ENCODE data around the gene HS3ST6. TPM values are rescaled to one million over a fixed set of nuclear protein-coding genes. Genes with fewer than 3 reads are reported as not detected.

Gene HS3ST6
- total and polyA plus RNA-seq, 2 of the 13 experiments (the other 11 are each of a cell fraction or from before 2014, with no cell fraction given) = not detected

- TF ChIP-seq, protein P1, sequence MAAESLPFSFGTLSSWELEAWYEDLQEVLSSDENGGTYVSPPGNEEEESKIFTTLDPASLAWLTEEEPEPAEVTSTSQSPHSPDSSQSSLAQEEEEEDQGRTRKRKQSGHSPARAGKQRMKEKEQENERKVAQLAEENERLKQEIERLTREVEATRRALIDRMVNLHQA (CRISPR knock-in tag; IDR thresholded peaks at IDR 0.05) = no peak
- TF ChIP-seq ARNT (IDR thresholded peaks at IDR 0.05) = no peak
- no peak for TF ChIP-seq GTF3A (CRISPR knock-in tag; conservative IDR thresholded peaks at IDR 0.05)
- TF ChIP-seq PLSCR1 (CRISPR knock-in tag; IDR thresholded peaks at IDR 0.05; ENCODE audit: borderline replicate concordance) = no peak
- no peak for TF ChIP-seq NFIC (IDR thresholded peaks at IDR 0.05; ENCODE audit: low read length)
- no peak for TF ChIP-seq GTF2F1 (IDR thresholded peaks at IDR 0.05; ENCODE audit: low read length)
- TF ChIP-seq ZNF546 (CRISPR knock-in tag; conservative IDR thresholded peaks at IDR 0.05) = 0 out of 2 replicates have a peak, but pooled peaks have one; percentile 37
- TF ChIP-seq ZNF770 (CRISPR knock-in tag; IDR thresholded peaks at IDR 0.05) = peak; percentile 30; the same call in 1 of the 2 replicates
- TF ChIP-seq FOXK2 (IDR thresholded peaks at IDR 0.05) = no peak
- peak; percentile 88 for TF ChIP-seq KDM5B (CRISPR knock-in tag; IDR thresholded peaks at IDR 0.05; ENCODE audit: borderline replicate concordance)
- TF ChIP-seq PBX2 (CRISPR knock-in tag; IDR thresholded peaks at IDR 0.05) = no peak
- TF ChIP-seq UBTF (CRISPR knock-in tag; IDR thresholded peaks at IDR 0.05) = peak; percentile 63
- TF ChIP-seq RXRA (CRISPR knock-in tag; IDR thresholded peaks at IDR 0.05) = peak; percentile 79
- peak; percentile 79; the same call in 1 of the 2 replicates for TF ChIP-seq TBX2 (CRISPR knock-in tag; IDR thresholded peaks at IDR 0.05; ENCODE audit: borderline replicate concordance)
- TF ChIP-seq ZNF256 (CRISPR knock-in tag; conservative IDR thresholded peaks at IDR 0.05) = no peak
- peak; percentile 38; the same call in 1 of the 2 replicates for TF ChIP-seq SIX1 (CRISPR knock-in tag; IDR thresholded peaks at IDR 0.05; ENCODE audit: borderline replicate concordance)
- TF ChIP-seq, protein P2, sequence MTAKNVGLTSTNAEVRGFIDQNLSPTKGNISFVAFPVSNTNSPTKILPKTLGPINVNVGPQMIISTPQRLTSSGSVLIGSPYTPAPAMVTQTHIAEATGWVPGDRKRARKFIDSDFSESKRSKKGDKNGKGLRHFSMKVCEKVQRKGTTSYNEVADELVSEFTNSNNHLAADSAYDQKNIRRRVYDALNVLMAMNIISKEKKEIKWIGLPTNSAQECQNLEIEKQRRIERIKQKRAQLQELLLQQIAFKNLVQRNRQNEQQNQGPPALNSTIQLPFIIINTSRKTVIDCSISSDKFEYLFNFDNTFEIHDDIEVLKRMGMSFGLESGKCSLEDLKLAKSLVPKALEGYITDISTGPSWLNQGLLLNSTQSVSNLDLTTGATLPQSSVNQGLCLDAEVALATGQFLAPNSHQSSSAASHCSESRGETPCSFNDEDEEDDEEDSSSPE (CRISPR knock-in tag; IDR thresholded peaks at IDR 0.05) = peak; percentile 35
- TF ChIP-seq ZSCAN25 (CRISPR knock-in tag; IDR thresholded peaks at IDR 0.05) = peak; percentile 69
- TF ChIP-seq, protein P3, sequence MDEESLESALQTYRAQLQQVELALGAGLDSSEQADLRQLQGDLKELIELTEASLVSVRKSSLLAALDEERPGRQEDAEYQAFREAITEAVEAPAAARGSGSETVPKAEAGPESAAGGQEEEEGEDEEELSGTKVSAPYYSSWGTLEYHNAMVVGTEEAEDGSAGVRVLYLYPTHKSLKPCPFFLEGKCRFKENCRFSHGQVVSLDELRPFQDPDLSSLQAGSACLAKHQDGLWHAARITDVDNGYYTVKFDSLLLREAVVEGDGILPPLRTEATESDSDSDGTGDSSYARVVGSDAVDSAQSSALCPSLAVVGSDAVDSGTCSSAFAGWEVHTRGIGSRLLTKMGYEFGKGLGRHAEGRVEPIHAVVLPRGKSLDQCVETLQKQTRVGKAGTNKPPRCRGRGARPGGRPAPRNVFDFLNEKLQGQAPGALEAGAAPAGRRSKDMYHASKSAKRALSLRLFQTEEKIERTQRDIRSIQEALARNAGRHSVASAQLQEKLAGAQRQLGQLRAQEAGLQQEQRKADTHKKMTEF (CRISPR knock-in tag; IDR thresholded peaks at IDR 0.05) = peak; percentile 55
- no peak for TF ChIP-seq SETDB1 (CRISPR knock-in tag; IDR thresholded peaks at IDR 0.05; ENCODE audit: borderline replicate concordance)
Measured at GRCh38 chr16:1940273-1941161, 22.3 kb upstream of the HS3ST6 start (continued).
